HepG2 (cell line): ENCODE results near the gene MTHFD1L. TPM values are rescaled to one million over a fixed set of nuclear protein-coding genes. Genes with fewer than 3 reads are reported as not detected.

ENCODE experiments used
- ARNT ChIP-seq: fragments of 450-650 bp; IDR thresholded peaks from 2 replicates; pipeline ENCODE4 v1.6.1; 2017
- BORCS8-MEF2B ChIP-seq: sonication (generic); formaldehyde crosslinking; IDR thresholded peaks from 2 replicates; pipeline ENCODE4 v1.8.0; 2022; ENCODE audit warnings: mild to moderate bottlenecking, missing genetic modification reagents
- CBX5 ChIP-seq: sonication (generic); formaldehyde crosslinking; IDR thresholded peaks from 2 replicates; pipeline ENCODE4 v1.4.0; 2020; ENCODE audit warnings: missing genetic modification reagents, borderline replicate concordance
- CENPX ChIP-seq: sonication (generic); formaldehyde crosslinking; IDR thresholded peaks from 2 replicates; pipeline ENCODE4 v1.9.0; 2021; ENCODE audit warnings: mild to moderate bottlenecking, missing genetic modification reagents, moderate library complexity
- GABPA ChIP-seq, 2 experiments: IDR thresholded peaks; 2 replicates each; pipeline ENCODE4 v1.6.1; 2011 to 2016; ENCODE audit warnings: low read depth in 2 of 2, low read length in 1 of 2, missing biosample characterization in 1 of 2, missing genetic modification characterization in 1 of 2
- GTF2F1 ChIP-seq: fragments of 150-350 bp; IDR thresholded peaks from 2 replicates; pipeline ENCODE4 v1.6.1; 2014; ENCODE audit warnings: low read length
- JUNB ChIP-seq: sonication (generic); formaldehyde crosslinking; IDR thresholded peaks from 2 replicates; pipeline ENCODE4 v1.8.0; 2022; ENCODE audit warnings: missing genetic modification reagents, mild to moderate bottlenecking, borderline replicate concordance
- KLF11 ChIP-seq: IDR thresholded peaks from 2 replicates; pipeline ENCODE4 v1.6.1; 2016; ENCODE audit warnings: missing compliant biosample characterization
- MIXL1 ChIP-seq: IDR thresholded peaks from 2 replicates; pipeline ENCODE4 v1.6.1; 2016
- MTF2 ChIP-seq: sonication (generic); formaldehyde crosslinking; IDR thresholded peaks from 2 replicates; pipeline ENCODE4 v1.5.0; 2020; ENCODE audit warnings: missing genetic modification reagents, borderline replicate concordance
- MYNN ChIP-seq: sonication (generic); formaldehyde crosslinking; IDR thresholded peaks from 2 replicates; pipeline ENCODE4 v1.4.0; 2020; ENCODE audit warnings: mild to moderate bottlenecking, low read depth, missing genetic modification reagents
- NR0B2 ChIP-seq: sonication (generic); formaldehyde crosslinking; IDR thresholded peaks from 2 replicates; pipeline ENCODE4 v1.4.0; 2020; ENCODE audit warnings: mild to moderate bottlenecking, missing genetic modification reagents
- PHF21A ChIP-seq: sonication (generic); formaldehyde crosslinking; IDR thresholded peaks from 2 replicates; pipeline ENCODE4 v1.5.0; 2020; ENCODE audit warnings: mild to moderate bottlenecking, missing genetic modification reagents
- PLSCR1 ChIP-seq: sonication (generic); formaldehyde crosslinking; IDR thresholded peaks from 2 replicates; pipeline ENCODE4 v1.5.0; 2020; ENCODE audit warnings: missing genetic modification reagents, mild to moderate bottlenecking, borderline replicate concordance
- RELA ChIP-seq: sonication (generic); formaldehyde crosslinking; IDR thresholded peaks from 2 replicates; pipeline ENCODE4 v1.4.0; 2020; ENCODE audit warnings: missing genetic modification reagents
- RFX1 ChIP-seq: fragments of 450-650 bp; IDR thresholded peaks from 2 replicates; pipeline ENCODE4 v1.6.1; 2017
- SIN3A ChIP-seq: IDR thresholded peaks from 2 replicates; pipeline ENCODE4 v1.6.1; 2011; ENCODE audit warnings: low read depth, mild to moderate bottlenecking, control low read depth, low read length, borderline replicate concordance
- SOX13 ChIP-seq, 3 experiments: fragments of 450-650 bp in 1 of 3; sonication (generic) in 1 of 3; formaldehyde crosslinking in 1 of 3; IDR thresholded peaks in 2 of 3; conservative IDR thresholded peaks in 1 of 3; 2 replicates each; pipeline versions ENCODE4 v1.5.0 to v1.6.1; 2016 to 2020; ENCODE audit warnings: antibody characterized with exemption in 1 of 3, mild to moderate bottlenecking in 1 of 3, missing compliant biosample characterization in 1 of 3, missing genetic modification reagents in 1 of 3, moderate library complexity in 1 of 3
- SUZ12 ChIP-seq: fragments of 150-350 bp; IDR thresholded peaks from 2 replicates; pipeline ENCODE4 v1.6.1; 2014; ENCODE audit warnings: low read depth, low read length
- THAP8 ChIP-seq: sonication (generic); formaldehyde crosslinking; IDR thresholded peaks from 2 replicates; pipeline ENCODE4 v1.5.1; 2020; ENCODE audit warnings: missing genetic modification reagents, mild to moderate bottlenecking, borderline replicate concordance
- THRA ChIP-seq: sonication (generic); formaldehyde crosslinking; IDR thresholded peaks from 2 replicates; pipeline ENCODE4 v1.4.0; 2020; ENCODE audit warnings: missing genetic modification reagents, borderline replicate concordance
- THYN1 ChIP-seq: sonication (generic); formaldehyde crosslinking; IDR thresholded peaks from 2 replicates; pipeline ENCODE4 v1.8.1; 2023; ENCODE audit warnings: low read depth, mild to moderate bottlenecking, moderate library complexity, missing genetic modification reagents, borderline replicate concordance
- TSC22D2 ChIP-seq: sonication (generic); formaldehyde crosslinking; IDR thresholded peaks from 2 replicates; pipeline ENCODE4 v1.5.1; 2020; ENCODE audit warnings: missing genetic modification reagents, mild to moderate bottlenecking, borderline replicate concordance
- ZNF232 ChIP-seq: sonication (generic); formaldehyde crosslinking; IDR thresholded peaks from 2 replicates; pipeline ENCODE4 v1.4.0; 2020; ENCODE audit warnings: missing genetic modification reagents, borderline replicate concordance
- ZNF446 ChIP-seq: sonication (generic); formaldehyde crosslinking; IDR thresholded peaks from 2 replicates; pipeline ENCODE4 v1.5.0; 2020; ENCODE audit warnings: mild to moderate bottlenecking, missing genetic modification reagents
- ZNF740 ChIP-seq: sonication (generic); formaldehyde crosslinking; IDR thresholded peaks from 2 replicates; pipeline ENCODE4 v1.4.0; 2020; ENCODE audit warnings: missing genetic modification reagents
- ZNF83 ChIP-seq: sonication (generic); formaldehyde crosslinking; IDR thresholded peaks from 2 replicates; pipeline ENCODE4 v1.4.0; 2020; ENCODE audit warnings: missing genetic modification reagents, mild to moderate bottlenecking, borderline replicate concordance
- polyA plus RNA-seq, 8 experiments: library from polyadenylated mRNA; depleted of rRNA in 3 of 8; stranded (reverse) in 7 of 8; unstranded in 1 of 8; fragments of >200 nt; fragmentation: Illumina TruSeq in 4 of 8; extraction: Trizol in 4 of 8; gene quantifications; 2 replicates each; pipeline versions ENCODE4 v1.2.1 to v1.2.3, GENCODE V29; 2011 to 2016; ENCODE audit warnings: low read depth in 4 of 8, missing spikeins in 1 of 8, mixed read lengths in 1 of 8; ENCODE audit not compliant: insufficient read depth in 1 of 8
- total RNA-seq, 5 experiments: library from RNA; depleted of rRNA; stranded (reverse); fragments of >200 nt; fragmentation: Illumina TruSeq; extraction: Trizol; gene quantifications; 2 replicates each; pipeline ENCODE4 v1.2.3, GENCODE V29; 2016; ENCODE audit warnings: low read depth in 1 of 5

MTHFD1L gene
- total and polyA plus RNA-seq, 2 of the 13 experiments (the other 11 are each of a cell fraction or from before 2014, with no cell fraction given), result 24.0 to 39.6 TPM

GRCh38 chr6:151060096-151060765, 194.7 kb downstream of the MTHFD1L start (continued):
- TF ChIP-seq THRA (0 out of 2 replicates have a peak, but pooled peaks have one; percentile 15), JUNB (CRISPR knock-in tag) (peak; percentile 65; the same call in 1 of the 2 replicates), RFX1 (no peak), PLSCR1 (CRISPR knock-in tag) (no peak), ZNF740 (CRISPR knock-in tag) (no peak), CBX5 (no peak), SOX13 (IDR thresholded peaks at IDR 0.05) (no peak), SOX13 (CRISPR knock-in tag; conservative IDR thresholded peaks at IDR 0.05 in 1 of 2, IDR thresholded peaks at IDR 0.05 in 1 of 2) (peak in 1 of 2 experiments; percentile 44; a peak in 1 of 4 replicates), BORCS8-MEF2B (CRISPR knock-in tag) (0 out of 2 replicates have a peak, but pooled peaks have one; percentile 51), MTF2 (no peak), PHF21A (CRISPR knock-in tag) (peak; percentile 55), THYN1 (no peak), ZNF446 (CRISPR knock-in tag) (no peak), SUZ12 (no peak), SIN3A (no peak), ZNF83 (CRISPR knock-in tag) (no peak), GTF2F1 (no peak), RELA (CRISPR knock-in tag) (no peak), CENPX (no peak), NR0B2 (CRISPR knock-in tag) (no peak), TSC22D2 (CRISPR knock-in tag) (no peak), ARNT (no peak), THAP8 (CRISPR knock-in tag) (no peak), ZNF232 (CRISPR knock-in tag) (no peak), GABPA (IDR thresholded peaks at IDR 0.05; ENCODE audit: low read depth, low read length) (no peak), GABPA (CRISPR knock-in tag; IDR thresholded peaks at IDR 0.05; ENCODE audit: low read depth) (no peak; the same call in 1 of the 2 replicates), MIXL1 (CRISPR knock-in tag) (peak; percentile 72; the same call in 1 of the 2 replicates), KLF11 (no peak), MYNN (no peak)
